Activated naive CD4-positive, alpha-beta T cell treated with anti-CD3 and anti-CD28 coated beads, Interleukin-2, amount 10 ng/mL, durations not matched to agents 7 days and 5 days (primary cell): ENCODE measurements around the gene DOCK3.
"Not testable (repeated sequence)": the region's sequence is repeated elsewhere in the genome, so short reads cannot be mapped to it uniquely, and the experiment has no call there.

Experiments
- CTCF ChIA-PET: fragments of 350-600 bp; sonication (Branson Sonifier 250); formaldehyde crosslinking; loops from one replicate; lab custom pipeline; 2021; ENCODE audit warnings: antibody characterized with exemption; lab: Charles Lee
- DNase-seq: peaks from one replicate; pipeline ENCODE4 v3.0.0-alpha.2; 2020
- H3K27ac Mint-ChIP-seq: one replicate; pipeline ENCODE4 v1.8.0; 2021; ENCODE audit warnings: mild to moderate bottlenecking, moderate library complexity, mixed read lengths
- H3K27me3 Mint-ChIP-seq: one replicate; pipeline ENCODE4 v1.8.0; 2021; ENCODE audit warnings: mild to moderate bottlenecking, mixed read lengths
- H3K36me3 Mint-ChIP-seq: one replicate; pipeline ENCODE4 v1.8.0; 2021; ENCODE audit warnings: mixed read lengths
- H3K4me1 Mint-ChIP-seq: one replicate; pipeline ENCODE4 v1.8.0; 2021; ENCODE audit warnings: mixed read lengths
- H3K4me3 Mint-ChIP-seq: one replicate; pipeline ENCODE4 v1.8.0; 2021; ENCODE audit warnings: mild to moderate bottlenecking, moderate library complexity, mixed read lengths
- H3K9me3 Mint-ChIP-seq: one replicate; pipeline ENCODE4 v1.8.0; 2021; ENCODE audit warnings: mixed read lengths

The DOCK3 gene

DNA sequence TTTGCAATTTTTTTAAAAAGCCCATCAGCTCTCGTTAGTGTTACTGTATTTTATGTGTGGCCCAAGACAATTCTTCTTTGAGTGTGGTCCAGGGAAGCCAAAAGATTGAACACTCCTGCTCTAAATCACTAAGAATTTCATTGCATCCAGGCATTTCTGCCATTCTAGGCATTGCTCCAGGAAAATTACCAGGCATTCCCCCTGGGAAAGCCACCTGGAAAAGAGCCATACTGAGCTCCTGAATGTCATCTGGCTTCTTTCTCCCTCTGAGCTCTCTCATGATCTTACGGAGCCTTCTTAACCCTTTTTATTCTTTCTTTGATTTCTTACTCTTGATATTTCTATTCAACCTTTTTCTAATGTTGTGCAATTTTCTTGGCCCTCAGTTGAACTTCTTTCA, 202.2 kb downstream of the DOCK3 start:
- Mint-ChIP-seq H3K9me3 (no peaks in the 10 kb centered on the region), H3K27me3 (no peaks in the 10 kb centered on the region), H3K27ac (no peak overlapping the region), H3K4me3 (no peak overlapping the region), H3K36me3 (no peaks in the 10 kb centered on the region), H3K4me1 (no peaks in the 10 kb centered on the region)
- CTCF ChIA-PET = no interaction called here
- no peak for DNase-seq

DNA sequence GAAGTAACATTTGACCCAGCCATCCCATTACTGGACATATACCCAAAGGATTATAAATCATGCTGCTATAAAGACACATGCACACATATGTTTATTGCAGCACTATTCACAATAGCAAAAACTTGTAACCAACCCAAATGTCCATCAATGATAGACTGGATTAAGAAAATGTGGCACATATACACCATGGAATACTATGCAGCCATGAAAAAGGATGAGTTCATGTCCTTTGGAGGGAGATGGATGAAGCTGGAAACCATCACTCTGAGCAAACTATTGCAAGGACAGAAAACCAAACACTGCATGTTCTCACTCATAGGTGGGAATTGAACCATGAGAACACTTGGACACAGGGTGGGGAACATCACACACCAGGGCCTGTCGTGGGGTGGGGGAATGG, 208.0 kb downstream of the DOCK3 start:
- CTCF ChIA-PET, H3K9me3 Mint-ChIP-seq, H3K27me3 Mint-ChIP-seq, DNase-seq, H3K4me3 Mint-ChIP-seq, H3K4me1 Mint-ChIP-seq, H3K36me3 Mint-ChIP-seq, H3K27ac Mint-ChIP-seq: not testable (repeated sequence)

DNA sequence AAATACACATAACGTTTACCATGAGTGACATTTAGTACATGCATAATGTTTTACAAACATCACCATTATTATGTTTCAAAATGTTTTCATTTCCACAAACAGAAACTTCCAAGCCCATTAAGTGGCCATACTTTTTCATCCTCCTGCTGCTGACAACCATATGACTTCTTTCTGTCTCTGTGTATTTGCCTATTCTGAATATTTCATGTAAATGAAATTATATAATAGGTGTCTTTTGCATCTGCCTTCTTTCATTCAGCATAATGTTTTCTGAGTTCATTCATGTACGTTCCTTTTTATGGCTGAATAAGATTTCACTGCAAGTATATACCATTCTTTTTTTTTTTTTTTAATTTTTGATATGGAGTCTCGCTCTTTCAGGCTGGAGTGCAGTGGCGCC, 209.0 kb downstream of the DOCK3 start:
- Mint-ChIP-seq H3K27ac (no peak overlapping the region), H3K36me3 (no peaks in the 10 kb centered on the region), H3K27me3 (no peaks in the 10 kb centered on the region), H3K4me1 (no peaks in the 10 kb centered on the region), H3K4me3 (no peak overlapping the region), H3K9me3 (no peaks in the 10 kb centered on the region)
- CTCF ChIA-PET = no interaction called here
- DNase-seq = no peak

DNA sequence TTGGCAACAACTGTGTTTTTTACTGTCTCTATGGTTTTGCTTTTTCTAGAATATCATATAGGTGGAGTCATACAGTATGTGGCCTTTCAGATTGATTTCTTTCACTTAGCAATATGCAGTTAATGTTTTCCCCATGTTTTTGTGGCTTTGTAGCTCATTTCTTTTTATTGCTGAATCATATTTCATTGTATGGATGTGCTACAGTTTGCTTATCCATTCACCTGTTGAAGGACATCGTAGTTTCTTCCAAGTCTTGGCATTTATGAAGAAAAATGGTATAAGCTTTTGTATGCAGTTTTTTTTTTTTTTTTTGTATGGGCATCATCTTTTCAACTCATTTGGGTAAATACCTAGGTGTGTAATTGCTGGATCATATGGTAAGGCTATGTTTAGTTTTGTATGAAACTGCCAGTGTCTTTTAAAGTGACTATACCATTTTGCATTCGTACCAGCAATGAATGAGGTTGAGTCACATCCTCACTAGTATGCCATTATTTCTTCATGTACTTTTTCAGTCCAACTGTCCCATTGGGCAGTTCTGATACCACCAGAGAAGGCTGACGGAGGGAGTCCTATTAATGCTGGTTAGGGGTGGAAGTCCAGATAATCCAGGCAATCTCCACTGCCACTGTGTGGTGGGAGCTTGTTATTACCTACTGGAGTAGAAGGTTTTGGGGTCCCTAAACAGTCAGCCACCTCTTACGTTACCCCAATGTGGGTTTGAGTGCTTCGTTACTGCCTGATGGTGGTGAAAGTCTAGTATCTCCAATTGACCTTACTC, 210.5 kb downstream of the DOCK3 start:
- no peak for DNase-seq
- no peaks in the 10 kb centered on the region for H3K36me3 Mint-ChIP-seq
- no peaks in the 10 kb centered on the region for H3K9me3 Mint-ChIP-seq
- H3K4me3 Mint-ChIP-seq = no peak overlapping the region
- CTCF ChIA-PET = interaction anchor here (0.6 kb wide), 1 partner anchor 223 kb away, joined by 3 read pairs; no protein-coding TSS in a partner anchor
- no peaks in the 10 kb centered on the region for H3K27me3 Mint-ChIP-seq
- no peak overlapping the region for H3K27ac Mint-ChIP-seq
- H3K4me1 Mint-ChIP-seq = no peaks in the 10 kb centered on the region

DNA sequence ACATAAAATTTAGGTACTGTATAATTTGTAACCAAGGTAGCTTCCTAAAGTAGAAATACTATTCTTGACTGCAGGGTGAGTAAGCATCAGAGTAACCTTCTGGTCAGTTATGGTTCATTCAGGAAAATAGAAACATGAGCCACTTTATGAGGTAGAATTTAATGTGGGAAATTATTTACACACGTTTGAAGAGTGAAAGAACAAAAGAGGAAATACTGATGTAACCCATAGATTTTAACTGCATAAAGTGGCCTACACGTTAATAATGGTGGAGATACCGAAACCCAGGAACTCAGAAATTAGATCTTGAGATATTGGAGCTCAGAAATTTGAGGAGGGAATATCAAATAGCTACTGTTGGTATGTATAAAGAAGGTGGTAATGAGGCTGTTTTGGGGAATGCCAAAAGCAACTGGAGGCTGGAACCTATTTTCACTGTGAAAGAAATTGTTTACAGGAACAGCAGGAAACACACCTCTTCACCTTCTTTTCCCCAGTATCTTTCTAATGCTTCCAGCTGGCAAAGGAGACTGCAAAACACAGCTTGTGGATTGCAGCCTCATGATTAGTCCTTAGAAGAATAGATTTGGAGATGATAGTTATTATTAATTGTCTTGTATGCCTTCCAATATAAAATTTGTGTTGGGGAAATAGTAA, 216.1 kb downstream of the DOCK3 start:
- H3K9me3 Mint-ChIP-seq = peaks cover 13% of the 10 kb centered on the region
- H3K36me3 Mint-ChIP-seq = no peaks in the 10 kb centered on the region
- no peak for DNase-seq
- CTCF ChIA-PET = interaction anchor here (0.5 kb wide), 1 partner anchor 1845 kb away, joined by 3 read pairs; no protein-coding TSS in a partner anchor
- H3K27me3 Mint-ChIP-seq = peaks cover 8% of the 10 kb centered on the region
- no peak overlapping the region for H3K4me3 Mint-ChIP-seq
- no peak overlapping the region for H3K27ac Mint-ChIP-seq
- H3K4me1 Mint-ChIP-seq = no peaks in the 10 kb centered on the region

DNA sequence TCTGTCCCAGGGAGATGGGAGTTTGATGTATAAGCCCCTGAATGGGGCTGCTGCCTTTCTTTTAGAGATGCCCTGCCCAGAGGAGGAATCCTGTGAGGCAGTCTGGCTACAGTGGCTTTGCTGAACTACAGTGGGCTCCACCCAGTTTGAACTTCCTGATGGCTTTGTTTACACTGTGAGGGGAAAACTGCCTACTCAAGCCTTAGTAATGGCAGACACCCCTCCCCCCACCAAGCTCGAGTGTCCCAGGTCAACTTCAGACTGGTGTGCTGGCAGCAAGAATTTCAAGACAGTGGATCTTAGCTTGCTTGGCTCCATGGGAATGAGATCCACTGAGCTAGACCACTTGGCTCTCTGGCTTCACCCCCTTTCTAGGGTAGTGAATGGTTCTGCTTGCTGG, 226.4 kb downstream of the DOCK3 start:
- H3K27ac Mint-ChIP-seq, H3K27me3 Mint-ChIP-seq, H3K9me3 Mint-ChIP-seq, H3K4me1 Mint-ChIP-seq, CTCF ChIA-PET, H3K4me3 Mint-ChIP-seq, DNase-seq, H3K36me3 Mint-ChIP-seq: not testable (repeated sequence)

DNA sequence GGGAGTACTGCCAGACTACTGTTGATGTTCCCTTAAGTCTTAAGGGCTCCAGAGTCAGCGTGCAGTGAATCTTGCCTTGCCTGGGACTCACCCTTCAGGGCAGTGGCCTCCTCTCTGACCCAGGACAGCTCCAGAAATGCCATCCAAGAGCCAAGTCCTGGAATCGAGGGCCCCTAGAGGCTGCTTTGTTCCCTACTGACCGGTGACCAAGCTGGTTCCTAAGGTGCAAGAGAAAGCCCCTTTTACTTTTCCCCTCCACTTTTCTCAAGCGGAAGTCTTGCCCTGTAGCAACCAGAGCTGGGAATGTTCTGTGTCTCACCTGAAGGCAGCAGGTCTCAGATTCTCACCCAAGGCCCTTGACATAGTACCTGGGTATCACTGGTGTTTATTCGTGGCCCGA, 238.0 kb downstream of the DOCK3 start:
- CTCF ChIA-PET = no interaction called here
- no peaks in the 10 kb centered on the region for H3K36me3 Mint-ChIP-seq
- no peak overlapping the region for H3K4me3 Mint-ChIP-seq
- no peaks in the 10 kb centered on the region for H3K9me3 Mint-ChIP-seq
- H3K27ac Mint-ChIP-seq = no peak overlapping the region
- peaks cover 8% of the 10 kb centered on the region for H3K27me3 Mint-ChIP-seq
- no peak for DNase-seq
- no peaks in the 10 kb centered on the region for H3K4me1 Mint-ChIP-seq

DNA sequence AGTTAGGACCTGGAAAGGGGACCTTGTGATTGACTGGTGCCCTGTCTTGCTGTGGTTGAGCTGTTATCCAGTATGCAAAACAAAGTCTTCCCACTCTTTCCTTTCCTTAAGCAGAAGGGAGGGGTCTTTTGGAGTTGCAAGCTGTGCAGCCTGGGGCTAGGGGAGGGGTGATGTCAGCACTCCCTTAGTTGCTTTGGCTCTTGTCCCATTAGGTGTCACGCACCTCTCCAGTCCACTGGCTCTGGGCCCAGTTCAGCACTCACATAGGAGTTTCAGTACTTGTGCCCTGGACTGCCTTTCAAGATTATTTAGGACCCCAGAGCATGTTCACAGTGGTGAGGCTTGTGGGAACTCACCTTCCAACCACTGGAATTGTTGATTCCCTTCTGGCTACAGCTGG, 238.5 kb downstream of the DOCK3 start:
- DNase-seq = no peak
- peaks cover 8% of the 10 kb centered on the region for H3K27me3 Mint-ChIP-seq
- H3K9me3 Mint-ChIP-seq = no peaks in the 10 kb centered on the region
- no peak overlapping the region for H3K27ac Mint-ChIP-seq
- no peak overlapping the region for H3K4me3 Mint-ChIP-seq
- H3K4me1 Mint-ChIP-seq = no peaks in the 10 kb centered on the region
- no peaks in the 10 kb centered on the region for H3K36me3 Mint-ChIP-seq
- CTCF ChIA-PET = no interaction called here

DNA sequence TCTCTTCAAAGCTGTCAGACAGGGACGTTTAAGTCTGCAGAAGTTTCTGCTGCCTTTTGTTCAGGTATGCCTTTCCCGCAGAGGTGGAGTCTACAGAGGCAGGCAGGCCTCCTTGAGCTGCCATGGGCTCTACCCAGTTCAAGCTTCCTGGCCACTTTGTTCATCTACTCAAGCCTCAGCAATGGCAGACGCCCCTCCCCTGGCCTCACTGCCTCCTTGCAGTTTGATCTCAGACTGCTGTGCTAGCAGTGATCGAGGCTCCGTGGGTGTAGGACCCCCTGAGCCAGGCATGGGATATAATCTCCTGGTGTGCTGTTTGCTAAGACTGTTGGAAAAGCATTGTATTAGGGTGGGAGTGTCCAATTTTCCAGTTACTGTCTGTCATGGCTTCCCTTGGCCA, 247.3 kb downstream of the DOCK3 start:
- H3K36me3 Mint-ChIP-seq, H3K27ac Mint-ChIP-seq, H3K9me3 Mint-ChIP-seq, H3K4me1 Mint-ChIP-seq, H3K4me3 Mint-ChIP-seq, H3K27me3 Mint-ChIP-seq, DNase-seq, CTCF ChIA-PET: not testable (repeated sequence)

DNA sequence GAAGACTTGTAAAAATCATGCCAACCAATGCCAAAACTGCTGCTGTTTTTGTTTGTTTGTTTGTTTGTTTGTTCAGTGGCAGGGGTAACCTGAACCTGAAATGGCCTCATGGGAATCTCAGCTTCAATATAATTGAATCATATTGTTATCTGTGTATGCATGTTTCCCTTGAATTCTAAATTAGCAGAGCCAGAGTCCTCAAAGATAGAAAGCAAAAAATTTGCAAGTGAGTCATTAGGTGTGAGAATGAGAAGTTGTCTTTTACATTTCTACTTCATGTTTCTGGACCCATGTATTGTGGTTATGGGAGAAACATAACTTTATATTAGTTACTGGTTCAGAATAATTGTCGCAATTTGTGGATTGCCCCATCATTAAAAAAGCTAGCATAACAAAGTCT, 249.2 kb downstream of the DOCK3 start:
- Mint-ChIP-seq H3K27me3 (peaks cover 5% of the 10 kb centered on the region), H3K27ac (no peak overlapping the region), H3K4me1 (no peaks in the 10 kb centered on the region), H3K36me3 (no peaks in the 10 kb centered on the region), H3K4me3 (no peak overlapping the region), H3K9me3 (peaks cover 4% of the 10 kb centered on the region)
- CTCF ChIA-PET = no interaction called here
- no peak for DNase-seq

DNA sequence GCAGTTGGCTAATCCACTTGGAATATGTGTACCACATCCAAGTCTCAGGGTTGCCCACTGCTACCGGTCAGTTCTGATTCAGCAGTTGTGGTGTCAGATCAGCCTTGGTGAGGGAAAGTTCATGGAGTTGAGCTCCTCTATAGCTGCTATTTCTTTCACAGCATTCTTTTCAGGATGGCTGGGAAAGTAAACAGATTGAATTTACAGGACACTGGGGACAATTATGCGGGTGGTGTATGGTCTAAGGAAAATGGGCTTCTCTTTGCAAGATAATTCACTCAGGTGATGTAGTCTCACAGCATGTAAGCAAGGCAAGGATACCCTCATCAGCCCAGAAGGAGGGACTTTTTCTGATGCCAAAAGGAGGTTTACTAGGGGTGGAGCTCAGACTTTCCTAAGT, 249.9 kb downstream of the DOCK3 start:
- no peak overlapping the region for H3K27ac Mint-ChIP-seq
- H3K4me1 Mint-ChIP-seq = no peaks in the 10 kb centered on the region
- no peak for DNase-seq
- no peak overlapping the region for H3K4me3 Mint-ChIP-seq
- H3K9me3 Mint-ChIP-seq = peaks cover 4% of the 10 kb centered on the region
- CTCF ChIA-PET = no interaction called here
- H3K27me3 Mint-ChIP-seq = peaks cover 8% of the 10 kb centered on the region
- no peaks in the 10 kb centered on the region for H3K36me3 Mint-ChIP-seq

DNA sequence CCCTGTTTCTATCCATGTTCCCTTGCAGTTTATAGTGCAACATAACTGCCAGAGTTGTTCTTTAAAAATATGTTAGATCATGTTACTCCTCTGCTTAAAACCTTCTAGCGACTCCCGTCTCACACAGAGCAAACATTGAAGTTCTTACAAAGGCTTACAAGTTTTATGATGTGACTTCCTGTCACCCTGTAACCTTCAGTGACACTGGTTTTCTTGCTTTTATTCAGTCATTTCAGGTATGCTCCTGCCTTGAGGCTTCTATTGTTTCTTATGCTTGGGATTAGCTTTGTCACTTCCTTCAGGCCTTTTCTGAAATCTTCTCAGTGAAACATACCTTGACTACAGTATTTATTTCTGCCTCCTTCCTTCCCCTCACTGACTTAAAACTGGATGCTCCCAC, 252.1 kb downstream of the DOCK3 start:
- no peak for DNase-seq
- H3K4me1 Mint-ChIP-seq = no peaks in the 10 kb centered on the region
- peaks cover 8% of the 10 kb centered on the region for H3K27me3 Mint-ChIP-seq
- H3K9me3 Mint-ChIP-seq = peaks cover 4% of the 10 kb centered on the region
- no peak overlapping the region for H3K27ac Mint-ChIP-seq
- H3K4me3 Mint-ChIP-seq = no peak overlapping the region
- no peaks in the 10 kb centered on the region for H3K36me3 Mint-ChIP-seq
- CTCF ChIA-PET = no interaction called here

DNA sequence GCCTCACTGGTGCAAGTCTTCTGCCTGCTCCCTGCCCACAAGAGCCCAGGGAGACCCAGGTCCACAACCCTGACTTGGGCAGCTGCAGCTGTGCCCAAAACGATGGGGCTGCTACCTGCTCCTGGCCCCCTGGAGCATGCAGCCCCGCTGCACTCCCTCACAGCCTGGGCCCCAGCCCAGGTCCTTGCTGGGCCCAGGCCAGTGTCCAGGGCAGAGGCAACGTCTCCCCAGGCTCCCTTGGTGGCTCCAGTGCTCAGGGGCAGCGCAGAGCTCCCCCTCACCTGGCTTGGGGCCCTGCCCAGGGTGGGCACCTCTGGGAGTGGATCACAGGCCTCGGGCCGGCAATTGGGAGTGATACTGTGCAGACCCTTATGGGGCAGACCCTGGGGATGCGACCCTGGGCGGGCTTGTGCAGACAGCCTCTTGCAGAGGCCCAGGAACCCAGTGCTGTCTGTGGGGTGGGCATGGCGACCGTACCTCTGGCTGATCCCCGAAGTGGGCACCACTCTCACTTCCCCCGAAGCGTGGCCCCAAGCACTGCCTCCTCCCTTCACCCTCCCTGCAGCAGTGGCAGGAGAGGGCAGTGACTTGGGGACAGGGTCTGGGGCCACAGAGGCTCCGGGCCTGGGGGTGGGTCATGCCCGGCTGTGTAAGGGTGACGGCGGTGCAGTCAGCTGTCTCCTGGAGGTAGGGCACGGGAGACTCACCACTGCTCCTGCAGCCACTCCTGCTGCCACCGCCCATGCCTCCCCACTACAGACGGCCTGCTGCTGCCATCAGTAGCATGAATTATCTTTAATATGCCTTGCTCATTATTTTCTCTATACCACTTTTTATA, 255.9 kb downstream of the DOCK3 start:
- no peak overlapping the region for H3K27ac Mint-ChIP-seq

DNA sequence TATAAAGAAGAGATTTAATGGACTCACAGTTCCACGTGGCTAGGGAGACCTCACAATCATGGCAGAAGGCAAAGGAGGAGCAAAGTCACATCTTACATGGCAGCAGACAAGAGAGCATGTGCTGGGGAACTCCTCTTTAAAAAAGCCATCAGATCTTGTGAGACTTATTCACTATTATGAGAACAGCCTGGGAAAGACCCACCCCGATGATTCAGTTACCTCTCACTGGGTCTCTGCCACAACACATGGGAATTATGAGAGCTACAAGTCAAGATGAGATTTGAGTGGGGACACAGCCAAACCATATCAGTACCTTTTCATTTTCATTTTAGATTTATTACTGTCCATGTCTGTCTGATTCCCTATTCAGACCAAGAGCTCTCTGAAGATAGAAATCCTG, 258.2 kb downstream of the DOCK3 start:
- CTCF ChIA-PET, DNase-seq, H3K4me1 Mint-ChIP-seq, H3K4me3 Mint-ChIP-seq, H3K27ac Mint-ChIP-seq, H3K9me3 Mint-ChIP-seq, H3K27me3 Mint-ChIP-seq, H3K36me3 Mint-ChIP-seq: not testable (repeated sequence)

More for the DNA sequence above, 255.9 kb downstream of the DOCK3 start:
- no peak for DNase-seq
- no peaks in the 10 kb centered on the region for H3K4me1 Mint-ChIP-seq
- H3K36me3 Mint-ChIP-seq = no peaks in the 10 kb centered on the region
- no peak overlapping the region for H3K4me3 Mint-ChIP-seq
- peaks cover 4% of the 10 kb centered on the region for H3K9me3 Mint-ChIP-seq
- peaks cover 6% of the 10 kb centered on the region for H3K27me3 Mint-ChIP-seq
- CTCF ChIA-PET = no interaction called here
